ENCODE measurements around the gene SLC37A4.
"Not testable (repeated sequence)": the region's sequence is repeated elsewhere in the genome, so short reads cannot be mapped to it uniquely, and the experiment has no call there.

The SLC37A4 gene
- total RNA-seq, result 14.1 to 52.4 (median 25.5) reads per million in 17 experiments

- peak; percentile 98 to 99 (median 99) for DNase-seq
Measured at GRCh38 chr11:119030329-119031047, at the start of gene SLC37A4. Gene SLC37A4 (minus strand): TSS chr11:119030877.

- no peak for DNase-seq
Measured at GRCh38 chr11:119078675-119079420, 48.2 kb upstream of the SLC37A4 start.

GRCh38 chr11:119077839-119078238, 47.2 kb upstream of the SLC37A4 start:
- no peak for DNase-seq

DNA sequence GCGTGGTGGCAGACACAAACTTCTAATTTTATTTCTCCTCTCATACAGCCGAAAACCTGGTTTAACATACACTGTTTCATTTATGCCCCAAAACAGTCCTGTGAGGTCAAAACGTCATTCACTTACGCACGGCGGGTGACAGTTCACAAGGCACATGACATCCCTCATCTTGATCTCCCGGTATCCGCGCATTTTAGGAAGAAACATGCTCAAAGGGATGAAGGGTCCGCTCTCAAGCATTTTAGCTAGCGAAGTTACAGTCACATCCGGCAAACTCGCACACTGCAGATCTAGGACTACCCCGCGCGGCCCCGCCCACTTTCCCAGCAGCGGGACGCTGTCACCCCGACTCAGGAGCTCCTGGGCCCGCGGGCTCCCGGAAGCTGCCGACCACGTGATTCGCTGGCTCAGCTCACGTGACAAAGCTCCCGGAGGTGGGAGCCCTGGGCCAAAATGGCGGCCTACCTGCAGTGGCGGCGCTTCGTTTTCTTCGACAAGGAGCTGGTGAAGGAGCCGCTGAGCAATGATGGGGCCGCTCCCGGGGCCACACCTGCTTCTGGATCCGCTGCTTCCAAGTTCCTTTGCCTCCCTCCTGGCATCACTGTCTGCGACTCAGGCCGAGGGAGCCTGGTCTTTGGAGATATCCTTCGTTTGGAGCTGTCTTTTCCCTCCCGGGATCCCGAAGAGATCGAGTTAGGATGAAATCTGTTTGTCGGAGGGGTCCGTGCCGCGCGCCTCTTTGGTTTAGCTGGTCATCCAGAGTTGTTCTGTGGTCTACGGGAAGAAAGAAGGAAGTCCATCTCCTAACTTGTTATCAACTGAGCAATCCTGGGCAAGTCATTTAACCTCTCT, 36.9 kb upstream of the SLC37A4 start, which contains the start of gene VPS11:
Gene VPS11, plus strand, starts transcription at position 448 of the 852 bp plus-strand sequence. Its CDS starts 6 bp downstream, at position 454.
- DNase-seq, result peak; percentile 96 to 99 (median 98)

GRCh38 chr11:119065369-119065768, 34.7 kb upstream of the SLC37A4 start:
- peak; percentile 45 to 60 (median 58) for DNase-seq

- DNase-seq, result no peak
Measured at GRCh38 chr11:119062779-119063178, 32.1 kb upstream of the SLC37A4 start.

GRCh38 chr11:119061256-119061655, 30.6 kb upstream of the SLC37A4 start:
- no peak for DNase-seq

DNA sequence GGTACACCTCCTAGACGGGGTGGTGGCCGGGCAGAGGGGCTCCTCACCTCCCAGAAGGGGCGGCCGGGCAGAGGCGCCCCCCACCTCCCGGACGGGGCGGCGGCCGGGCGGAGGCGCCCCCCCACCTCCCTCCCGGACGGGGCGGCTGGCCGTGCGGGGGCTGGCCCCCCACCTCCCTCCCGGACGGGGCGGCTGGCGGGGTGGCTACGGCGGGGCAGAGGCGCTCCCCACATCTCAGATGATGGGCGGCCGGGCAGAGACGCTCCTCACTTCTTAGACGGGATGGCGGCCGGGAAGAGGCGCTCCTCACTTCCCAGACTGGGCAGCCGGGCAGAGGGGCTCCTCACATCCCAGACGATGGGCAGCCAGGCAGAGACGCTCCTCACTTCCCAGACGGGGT, 28.5 kb upstream of the SLC37A4 start:
- DNase-seq, result not testable (repeated sequence)

GRCh38 chr11:119057000-119057769, 26.5 kb upstream of the SLC37A4 start, which contains the start of gene HYOU1:
Gene HYOU1 (minus strand): TSS chr11:119057205. CDS start chr11:119056160, 1,045 bp downstream.
- peak; percentile 98 to 100 (median 100) for DNase-seq

- peak in 1 of 4 experiments; percentile 44 for DNase-seq
Measured at GRCh38 chr11:119056421-119056999, 25.8 kb upstream of the SLC37A4 start.

- peak; percentile 9 to 51 (median 44) for DNase-seq
Measured at GRCh38 chr11:119055901-119056300, 25.2 kb upstream of the SLC37A4 start.

GRCh38 chr11:119054418-119054817, 23.7 kb upstream of the SLC37A4 start:
- DNase-seq, result no peak

DNA sequence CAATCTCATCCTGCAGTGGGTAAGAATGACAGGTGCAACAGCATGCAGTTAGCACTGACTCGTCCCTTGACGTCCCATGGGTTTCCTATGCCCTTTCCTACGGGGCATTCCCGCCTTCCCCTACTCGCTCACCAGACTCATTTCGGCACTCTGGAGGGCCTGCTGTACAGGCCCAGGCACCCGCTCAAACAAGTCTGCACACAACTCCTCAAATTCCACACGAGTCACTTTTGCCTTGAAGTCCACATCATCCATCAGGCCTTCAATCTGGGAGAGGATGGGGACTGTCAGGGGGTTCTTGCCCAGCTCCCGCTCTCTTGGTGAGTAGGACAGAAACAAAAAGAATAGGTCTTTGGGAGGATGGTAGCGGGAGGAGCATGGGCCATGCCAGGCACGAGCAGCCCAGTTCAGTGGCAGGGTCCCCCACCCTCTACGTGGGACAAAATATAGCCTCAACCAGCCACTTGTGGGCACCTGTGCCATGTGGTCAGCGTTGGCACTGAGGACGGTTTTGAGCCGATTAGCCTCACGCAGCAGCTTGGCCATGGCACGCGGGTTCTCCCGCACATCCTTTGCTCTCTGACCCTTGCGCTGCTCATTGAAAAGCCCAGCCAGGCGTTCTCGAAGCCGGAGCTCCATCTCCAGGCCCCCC, 21.6 kb upstream of the SLC37A4 start:
- no peak for DNase-seq

DNA sequence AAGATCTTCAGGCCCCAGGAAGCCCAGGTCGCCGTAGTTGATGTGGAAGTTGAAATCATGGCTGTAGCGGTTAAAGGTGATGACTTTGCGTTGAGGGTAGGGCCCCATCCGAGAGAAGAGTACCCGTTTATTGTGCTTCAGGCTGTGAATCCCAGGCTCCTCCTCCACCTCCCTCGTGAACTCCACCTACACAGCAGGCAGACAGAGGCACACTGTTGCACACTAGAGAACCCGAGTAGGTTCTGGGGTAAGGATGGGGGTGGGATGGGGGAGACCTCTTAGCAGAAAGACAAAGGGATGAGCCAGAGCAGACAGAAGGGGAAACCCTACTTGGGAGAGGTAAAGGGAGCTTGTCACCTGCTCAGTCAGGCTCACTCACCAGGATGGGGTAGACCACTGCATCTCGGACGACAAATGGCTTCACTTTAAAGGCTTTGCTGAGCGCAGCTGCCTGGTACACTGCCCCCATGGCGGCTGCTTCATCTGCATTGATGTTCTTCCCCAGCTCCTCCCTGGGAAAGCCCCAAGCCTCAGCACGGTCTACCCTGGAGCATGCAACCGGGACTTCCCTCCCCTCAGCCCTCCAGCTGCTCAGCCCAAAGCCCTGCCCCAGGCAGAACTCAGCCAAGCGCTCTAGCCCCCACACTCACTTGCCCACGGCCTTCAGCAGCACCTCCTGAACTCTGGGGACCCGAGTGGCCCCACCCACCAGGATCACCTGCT, 20.9 kb upstream of the SLC37A4 start:
- DNase-seq, result no peak

DNA sequence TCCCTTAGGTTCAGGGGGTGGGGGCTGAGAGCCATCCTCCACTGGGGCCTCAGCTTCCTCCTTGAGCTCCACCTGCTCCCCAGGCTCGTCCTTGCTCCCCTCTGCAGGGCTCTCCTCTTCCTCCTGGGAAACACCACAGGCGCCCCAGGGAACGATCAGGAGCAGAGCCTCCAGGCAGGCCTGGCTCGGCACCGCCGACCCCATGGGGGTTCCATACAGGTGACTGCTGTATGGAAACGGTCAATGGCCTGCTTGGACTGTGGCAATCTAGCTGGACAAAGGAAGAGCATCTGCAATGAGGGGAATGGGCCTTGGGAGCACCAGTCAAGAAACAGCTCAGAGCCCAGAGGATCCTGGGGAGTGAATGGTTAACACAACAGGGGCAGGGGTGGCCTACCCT, 18.4 kb upstream of the SLC37A4 start:
- no peak for DNase-seq

GRCh38 chr11:119048644-119049043, 18.0 kb upstream of the SLC37A4 start:
- DNase-seq, result no peak

GRCh38 chr11:119047205-119047604, 16.5 kb upstream of the SLC37A4 start:
- no peak for DNase-seq

DNA sequence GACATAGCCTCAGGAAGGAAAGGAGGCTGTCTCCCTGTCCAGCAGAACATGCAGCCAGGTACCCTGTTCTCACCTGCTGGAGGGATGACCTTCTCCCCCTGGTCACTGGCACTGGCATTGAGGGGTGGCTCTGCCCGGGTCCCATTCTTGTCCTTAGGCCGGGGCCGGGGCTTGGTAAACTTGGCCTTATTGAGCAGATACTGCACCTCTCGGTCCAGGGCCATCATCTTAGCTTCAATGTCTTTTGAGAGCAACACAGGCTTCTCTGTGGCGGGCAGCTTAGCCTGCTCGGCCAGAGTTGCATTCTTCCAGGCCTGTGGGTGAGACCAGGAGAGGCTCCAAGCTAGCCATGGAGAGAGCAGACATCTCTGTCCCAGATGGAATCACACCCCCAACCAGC, 15.8 kb upstream of the SLC37A4 start:
- no peak for DNase-seq

DNA sequence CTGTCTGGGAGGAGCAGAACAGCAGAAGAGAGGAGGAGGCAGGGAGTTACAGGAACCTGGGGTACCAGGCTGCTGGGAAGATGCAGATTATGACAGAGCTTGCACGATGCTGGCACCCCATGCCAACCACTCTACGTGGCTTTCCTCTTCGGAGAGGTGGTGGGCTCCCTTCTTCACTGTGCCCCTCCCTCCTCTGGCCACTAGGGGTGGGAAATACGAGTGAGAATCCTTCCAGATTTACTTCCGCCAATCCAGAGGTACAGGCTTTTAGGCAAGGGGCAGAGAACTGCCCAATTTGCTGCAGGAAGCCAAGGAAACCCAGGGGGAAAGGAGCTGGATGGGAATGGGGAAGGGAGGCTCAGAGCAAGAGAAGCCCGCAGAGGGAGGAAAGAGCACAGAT, 14.0 kb upstream of the SLC37A4 start:
- DNase-seq, result no peak

DNA sequence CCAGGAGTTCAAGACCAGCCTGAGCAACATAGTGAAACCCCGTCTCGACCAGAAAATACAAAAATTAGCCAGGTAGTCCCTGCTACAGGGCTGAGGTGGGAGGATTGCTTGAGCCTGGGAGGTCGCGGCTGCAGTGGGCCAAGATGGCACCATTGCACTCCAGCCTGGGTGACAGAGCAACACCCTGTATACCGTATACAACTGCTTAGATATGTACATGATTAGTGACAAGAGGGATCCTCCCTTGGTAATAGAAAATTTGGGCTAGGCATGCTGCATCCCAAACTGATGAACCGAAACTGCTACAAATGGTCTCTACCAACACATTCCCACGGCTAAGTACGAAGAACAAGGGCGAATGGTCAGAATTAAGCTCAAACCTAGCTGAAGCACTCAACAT, 12.2 kb upstream of the SLC37A4 start:
- no peak for DNase-seq

All from suppressor macrophage (primary cell).